Cardiac fibroblast (primary cell): ENCODE measurements around the gene SRSF11.

Experiments used
- DNase-seq, 2 donors: peaks; one replicate each; pipeline versions ENCODE4 v3.0.0 to v3.0.0-alpha.2; 2010; ENCODE audit warnings: low read depth in 2 of 2
- H3K4me3 ChIP-seq, 2 donors: replicated peaks in 1 of 2; 1 replicate in 1 of 2; 2 replicates in 1 of 2; pipeline ENCODE4 v1.5.1; 2011; ENCODE audit warnings: low read depth in 2 of 2, low read length in 2 of 2, mild to moderate bottlenecking in 2 of 2, moderate library complexity in 1 of 2
- CTCF ChIP-seq: IDR thresholded peaks from one replicate; pipeline ENCODE4 v1.5.1; 2011; ENCODE audit warnings: low read depth, mild to moderate bottlenecking, low read length, inconsistent platforms

Gene SRSF11

GRCh38 chr1:70293186-70293843 lies 72.1 kb downstream of the SRSF11 start:
- no peak for DNase-seq
- TF ChIP-seq CTCF: no peak
- H3K4me3 ChIP-seq: no peak overlapping the region

- TF ChIP-seq CTCF: no peak
- no peak overlapping the region for H3K4me3 ChIP-seq
- DNase-seq: no peak
These were observed 74.6 kb downstream of the SRSF11 start for GRCh38 chr1:70295749-70296148.

- DNase-seq: no peak
- no peak for TF ChIP-seq CTCF
- no peak overlapping the region for H3K4me3 ChIP-seq
These were observed 78.3 kb downstream of the SRSF11 start for GRCh38 chr1:70299472-70299871.
